PC-9 (cell line): ENCODE data around the gene PYGB. TPM values are rescaled to one million over a fixed set of nuclear protein-coding genes. Genes with fewer than 3 reads are reported as not detected.

Experiments
- BruUV-seq: library from RNA; stranded (reverse); fragments of 400-500 nt; replicated peaks from 2 replicates; lab custom pipeline; 2021; lab: Mats Ljungman, UMichigan
- CTCF ChIA-PET: fragments of 300-600 bp; sonication (Branson Sonifier 250); formaldehyde crosslinking; loops from one replicate; lab custom pipeline; 2022; ENCODE audit warnings: antibody characterized with exemption; lab: Charles Lee
- POLR2A ChIA-PET: fragments of 300-600 bp; sonication (Branson Sonifier 250); formaldehyde crosslinking; loops from one replicate; lab custom pipeline; 2022; ENCODE audit warnings: antibody characterized with exemption; ENCODE audit not compliant: unreplicated experiment; lab: Charles Lee
- DNase-seq, 2 experiments: peaks; one replicate each; pipeline versions ENCODE4 v3.0.0 to v3.0.0-alpha.2; 2015 to 2022; ENCODE audit warnings: mixed read lengths in 1 of 2
- H2AFZ ChIP-seq: fragments of 200-600 bp; sonication (generic); 2 replicates; pipeline ENCODE4 v1.8.1; 2017; ENCODE audit warnings: antibody characterized with exemption
- H3F3A ChIP-seq: fragments of 200-600 bp; sonication (generic); 2 replicates; pipeline ENCODE4 v1.8.1; 2017; ENCODE audit warnings: antibody characterized with exemption, mild to moderate bottlenecking, low read depth; ENCODE audit not compliant: insufficient read depth
- H3K27ac ChIP-seq: fragments of 200-600 bp; sonication (generic); 2 replicates; pipeline ENCODE4 v1.6.1; 2016; ENCODE audit warnings: mixed run types
- H3K27me3 ChIP-seq: fragments of 200-600 bp; sonication (generic); 2 replicates; pipeline ENCODE4 v1.6.1; 2016; ENCODE audit warnings: low read depth, mixed run types; ENCODE audit not compliant: insufficient read depth
- H3K36me3 ChIP-seq: fragments of 200-600 bp; sonication (generic); 2 replicates; pipeline ENCODE4 v1.6.1; 2016; ENCODE audit warnings: low read depth, mixed run types
- H3K4me1 ChIP-seq: fragments of 200-600 bp; sonication (generic); replicated peaks from 2 replicates; pipeline ENCODE4 v1.6.1; 2016; ENCODE audit warnings: mixed run types; ENCODE audit not compliant: insufficient read depth
- H3K4me2 ChIP-seq: fragments of 200-600 bp; sonication (generic); 2 replicates; pipeline ENCODE4 v1.6.1; 2017; ENCODE audit warnings: mixed run types
- H3K4me3 ChIP-seq: fragments of 200-600 bp; sonication (generic); 2 replicates; pipeline ENCODE4 v1.6.1; 2016; ENCODE audit warnings: mixed run types
- H3K79me2 ChIP-seq: fragments of 200-600 bp; sonication (generic); 2 replicates; pipeline ENCODE4 v1.6.1; 2017; ENCODE audit warnings: low read depth, mixed run types
- H3K9me2 ChIP-seq: fragments of 200-600 bp; sonication (generic); 2 replicates; pipeline ENCODE4 v1.8.1; 2017; ENCODE audit warnings: mild to moderate bottlenecking; ENCODE audit not compliant: insufficient read depth
- H3K9me3 ChIP-seq: fragments of 200-600 bp; sonication (generic); 2 replicates; pipeline ENCODE4 v1.8.1; 2016; ENCODE audit warnings: low read depth; ENCODE audit not compliant: insufficient read depth
- H4K20me1 ChIP-seq: fragments of 200-600 bp; sonication (generic); 2 replicates; pipeline ENCODE4 v1.8.1; 2017; ENCODE audit not compliant: insufficient read depth
- CTCF ChIP-seq: fragments of 200-600 bp; sonication (generic); conservative IDR thresholded peaks from 2 replicates; pipeline ENCODE4 v1.6.1; 2017; ENCODE audit warnings: mixed run types, antibody characterized with exemption, mild to moderate bottlenecking, moderate library complexity
- EZH2 ChIP-seq: fragments of 200-600 bp; sonication (generic); IDR thresholded peaks from 2 replicates; pipeline ENCODE4 v1.8.0; 2017; ENCODE audit warnings: antibody characterized with exemption, low read depth
- intact Hi-C: fragments of 100-400 bp; cut with micrococcal nuclease; formaldehyde crosslinking; loops from one replicate; pipeline ENCODE4 v1.10.0; 2022; ENCODE audit not compliant: unreplicated experiment
- total RNA-seq: library from RNA; stranded (reverse); gene quantifications from 2 replicates; pipeline ENCODE4 v1.2.3, GENCODE V29; 2021

The PYGB gene
- total RNA-seq, 1 experiment from 2014 or later: 133 TPM

GRCh38 chr20:25303292-25304024 lies 55.6 kb downstream of the PYGB start:
- H3K36me3 ChIP-seq: no peaks in the 10 kb centered on the region
- ChIA-PET CTCF (no interaction called here), POLR2A (no interaction called here)
- H3K9me2 ChIP-seq: no peaks in the 10 kb centered on the region
- H3K27ac ChIP-seq: no peak overlapping the region
- no peaks in the 10 kb centered on the region for H3K79me2 ChIP-seq
- H3K27me3 ChIP-seq: no peaks in the 10 kb centered on the region
- no peak overlapping the region for H3K4me2 ChIP-seq
- H4K20me1 ChIP-seq: no peaks in the 10 kb centered on the region
- no TSS peak for BruUV-seq
- H3K4me3 ChIP-seq: no peak overlapping the region
- intact Hi-C loops: no loop called here
- H3K9me3 ChIP-seq: no peaks in the 10 kb centered on the region
- H3F3A ChIP-seq: peaks cover 22% of the 10 kb centered on the region
- peaks cover 3% of the 10 kb centered on the region for H3K4me1 ChIP-seq
- TF ChIP-seq CTCF: no peak
- no peak for TF ChIP-seq EZH2
- no peak for DNase-seq
- no peak overlapping the region for H2AFZ ChIP-seq

GRCh38 chr20:25304025-25304549 lies 56.2 kb downstream of the PYGB start:
- TF ChIP-seq CTCF (no peak), EZH2 (no peak)
- CTCF ChIA-PET: no interaction called here
- no TSS peak for BruUV-seq

GRCh38 chr20:25306991-25307903 lies 59.4 kb downstream of the PYGB start:
- H3K36me3 ChIP-seq: no peaks in the 10 kb centered on the region
- POLR2A ChIA-PET: no interaction called here
- no peak overlapping the region for H2AFZ ChIP-seq
- no peaks in the 10 kb centered on the region for H4K20me1 ChIP-seq
- no peak overlapping the region for H3K4me3 ChIP-seq
- peaks cover 38% of the 10 kb centered on the region for H3K4me1 ChIP-seq
- no peaks in the 10 kb centered on the region for H3K79me2 ChIP-seq
- TF ChIP-seq CTCF (no peak), EZH2 (no peak)
- H3K4me2 ChIP-seq: no peak overlapping the region
- H3K9me3 ChIP-seq: no peaks in the 10 kb centered on the region
- H3F3A ChIP-seq: peaks cover 15% of the 10 kb centered on the region; the same call in 1 of the 2 replicates
- intact Hi-C loops: no loop called here
- H3K27me3 ChIP-seq: no peaks in the 10 kb centered on the region
- no peaks in the 10 kb centered on the region for H3K9me2 ChIP-seq
- H3K27ac ChIP-seq: no peak overlapping the region
- BruUV-seq: no TSS peak
- CTCF ChIA-PET: interaction anchor here (0.6 kb wide), 1 partner anchor 89 kb away, joined by 5 read pairs; no protein-coding TSS in a partner anchor
- DNase-seq: no peak

More at GRCh38 chr20:25304025-25304549, 56.2 kb downstream of the PYGB start:
- Histone ChIP-seq H3K4me3 (no peak overlapping the region), H3K9me3 (no peaks in the 10 kb centered on the region), H3F3A (peaks cover 15% of the 10 kb centered on the region), H3K79me2 (no peaks in the 10 kb centered on the region), H3K27me3 (no peaks in the 10 kb centered on the region), H2AFZ (no peak overlapping the region), H3K4me1 (peaks cover 9% of the 10 kb centered on the region), H3K27ac (no peak overlapping the region), H3K9me2 (no peaks in the 10 kb centered on the region), H4K20me1 (no peaks in the 10 kb centered on the region), H3K36me3 (no peaks in the 10 kb centered on the region), H3K4me2 (no peak overlapping the region)
- DNase-seq: no peak
- POLR2A ChIA-PET: no interaction called here
- intact Hi-C loops: no loop called here
